Activated T-cell treated with anti-CD3 and anti-CD28 coated beads for 48 hours (primary cell): Measurements from ENCODE around the gene LRRC1.

Experiments used
- DNase-seq: peaks from one replicate; pipeline ENCODE4 v3.0.0-alpha.2; 2020; ENCODE audit warnings: low read depth

Gene LRRC1

GRCh38 chr6:53925891-53926290 lies 131.1 kb downstream of the LRRC1 start:
- DNase-seq: no peak

- DNase-seq: no peak
Observed at GRCh38 chr6:53926505-53926904, 131.7 kb downstream of the LRRC1 start.

DNA sequence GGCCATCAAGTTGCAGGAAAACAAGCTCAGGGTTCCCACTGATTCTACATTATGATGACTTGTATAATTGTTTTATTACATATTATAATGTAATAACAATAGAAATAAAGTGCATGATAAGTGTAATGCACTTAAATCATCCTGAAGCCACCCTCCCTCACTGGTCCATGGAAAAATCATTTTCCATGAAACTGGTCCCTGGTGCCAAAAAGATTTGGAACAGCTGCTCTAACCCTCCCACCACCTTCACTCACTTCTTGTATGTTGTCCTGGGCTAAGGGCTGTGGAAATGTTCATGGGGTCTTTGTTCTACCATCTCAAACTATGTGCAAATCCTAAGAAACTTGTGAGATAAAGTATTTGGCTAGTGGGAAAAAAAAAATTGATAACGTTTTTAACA lies 133.8 kb downstream of the LRRC1 start:
- no peak for DNase-seq

DNA sequence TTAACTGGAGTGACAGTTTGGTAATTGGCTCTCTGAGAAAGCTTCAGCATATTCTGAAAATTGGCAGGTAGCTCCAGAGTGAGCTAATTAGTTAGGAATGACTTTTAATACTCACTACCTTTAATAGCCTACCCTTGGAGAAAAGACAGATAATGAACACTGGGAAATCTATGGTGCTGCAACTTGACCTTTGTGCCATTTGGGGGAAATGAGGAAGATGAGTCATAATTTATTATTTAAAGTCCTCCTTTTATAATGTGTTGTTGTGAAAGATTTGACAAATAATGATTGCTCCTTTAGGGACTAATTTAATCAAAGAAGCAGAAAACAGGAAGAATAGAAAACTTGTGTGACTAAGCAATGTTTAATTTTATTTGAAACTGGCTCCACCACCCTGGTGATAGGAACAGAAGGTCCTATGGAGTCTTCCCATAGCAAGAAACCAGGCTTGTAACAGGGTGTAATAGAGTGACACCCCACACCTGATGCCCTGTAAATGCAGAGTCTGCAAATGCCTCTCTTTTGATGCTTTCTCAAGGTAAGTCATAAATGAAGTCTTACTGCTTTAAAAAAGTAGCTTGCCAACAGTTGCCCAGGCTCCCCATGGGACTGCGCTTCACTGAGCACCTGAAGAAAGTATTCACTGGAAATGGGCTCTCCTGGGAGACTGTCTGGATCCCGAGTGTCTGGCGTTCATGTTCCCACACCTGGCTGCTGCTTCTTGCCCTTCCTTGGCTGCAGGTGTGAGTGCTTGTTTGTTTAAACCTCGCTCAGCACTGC lies 134.4 kb downstream of the LRRC1 start:
- DNase-seq: no peak

- DNase-seq: no peak
Observed at GRCh38 chr6:53929821-53930120, 135.0 kb downstream of the LRRC1 start.

DNA sequence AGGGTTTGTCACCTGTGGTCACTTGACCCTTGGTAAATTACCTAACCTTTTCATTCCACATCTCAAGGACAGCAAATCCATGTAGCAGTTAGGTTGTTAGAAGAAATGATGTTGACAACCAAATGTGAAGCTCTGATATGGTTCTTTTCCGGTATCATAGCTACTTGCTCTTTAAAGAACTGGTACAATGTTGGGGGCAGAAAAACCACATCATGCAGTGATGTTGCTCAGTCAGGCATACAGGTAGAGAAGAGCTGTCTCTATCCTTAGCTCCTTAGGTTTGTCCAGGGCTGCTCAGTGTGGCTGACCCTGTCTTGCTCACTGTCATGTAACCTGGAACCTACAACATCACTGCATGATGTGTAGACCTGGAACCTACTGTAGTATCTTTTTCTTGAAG lies 135.5 kb downstream of the LRRC1 start:
- no peak for DNase-seq

GRCh38 chr6:53931086-53931485 lies 136.3 kb downstream of the LRRC1 start:
- no peak for DNase-seq

GRCh38 chr6:53932516-53932915 lies 137.7 kb downstream of the LRRC1 start:
- DNase-seq: no peak

DNA sequence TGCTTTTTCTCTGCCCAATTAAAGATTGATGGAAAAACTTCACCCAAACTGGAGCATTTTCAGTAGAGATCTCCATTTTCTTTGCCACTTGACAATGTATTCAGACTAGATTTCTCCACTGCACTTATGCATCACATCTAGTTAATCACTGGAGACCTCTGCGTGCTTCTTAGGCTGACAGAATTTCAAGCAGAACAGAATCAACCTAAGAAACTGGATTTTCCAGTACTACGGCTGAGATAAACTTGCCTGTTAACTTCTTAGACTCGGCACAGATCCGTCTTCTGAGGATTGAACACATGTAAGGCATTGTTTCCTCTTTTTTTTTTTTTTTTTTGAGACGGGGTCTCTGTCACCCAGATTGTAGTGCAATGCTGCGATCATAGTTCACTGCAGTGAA lies 139.2 kb downstream of the LRRC1 start:
- DNase-seq: no peak

DNA sequence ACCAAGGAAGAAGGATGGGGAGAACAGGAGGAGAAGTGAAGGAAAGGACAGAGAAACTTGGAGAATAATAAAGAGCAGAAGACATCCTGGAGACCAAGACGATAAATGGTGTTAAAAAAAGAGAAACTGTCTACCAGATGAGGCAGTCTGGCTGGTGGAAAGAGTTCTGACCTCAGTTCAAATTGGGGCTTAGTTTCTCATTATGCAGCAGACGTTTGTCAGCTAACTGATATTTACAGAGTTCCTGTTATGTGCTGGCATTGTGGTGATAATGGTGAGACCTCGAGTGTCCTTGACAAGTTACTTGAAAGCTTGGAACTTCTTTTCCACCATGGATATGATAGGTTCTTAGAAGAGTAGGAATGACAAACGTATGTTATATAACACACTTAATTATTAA lies 142.7 kb downstream of the LRRC1 start:
- DNase-seq: no peak

DNA sequence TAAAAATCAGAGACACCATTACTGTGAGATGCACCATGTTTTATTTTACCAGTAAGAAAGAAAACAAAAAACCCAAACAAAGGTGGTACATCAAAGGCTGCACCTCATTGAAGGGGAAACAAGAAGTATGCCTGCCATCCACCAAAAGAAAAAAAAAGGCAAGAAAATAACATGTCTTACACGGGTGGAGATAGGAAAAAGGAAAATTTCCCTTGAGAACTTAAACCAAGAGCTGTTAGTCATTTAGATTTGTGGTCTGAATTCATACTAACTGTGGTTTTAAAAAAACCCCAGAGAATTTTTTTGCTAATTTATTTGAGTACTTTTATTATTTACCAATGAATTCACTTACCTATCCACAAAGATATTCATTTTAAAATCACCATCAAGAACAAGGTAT lies 144.0 kb downstream of the LRRC1 start:
- no peak for DNase-seq

GRCh38 chr6:53939830-53940229 lies 145.0 kb downstream of the LRRC1 start:
- no peak for DNase-seq

GRCh38 chr6:53943395-53943794 lies 148.6 kb downstream of the LRRC1 start:
- DNase-seq: no peak

DNA sequence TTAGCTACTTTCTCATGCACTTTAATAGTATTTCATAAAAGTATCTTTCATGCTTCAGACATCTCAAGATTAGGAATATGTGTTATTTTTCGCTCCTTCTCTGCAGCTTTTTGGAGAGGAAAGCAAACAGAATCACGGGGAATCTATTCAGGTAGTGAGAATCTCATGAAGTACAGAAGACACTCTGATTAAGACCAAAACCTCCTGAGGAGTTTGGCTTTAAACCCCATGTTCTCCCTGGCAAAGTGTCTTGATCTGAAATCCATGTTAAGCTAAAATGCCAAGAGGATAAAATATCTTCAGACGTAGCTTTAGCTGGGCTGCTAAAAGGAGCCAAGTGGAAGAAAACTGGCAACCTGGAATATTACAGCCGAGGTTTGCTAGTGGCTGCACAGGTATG lies 149.3 kb downstream of the LRRC1 start:
- DNase-seq: no peak

GRCh38 chr6:53944543-53944942 lies 149.7 kb downstream of the LRRC1 start:
- DNase-seq: no peak

- DNase-seq: no peak
Observed at GRCh38 chr6:53945765-53946407, 151.1 kb downstream of the LRRC1 start.

DNA sequence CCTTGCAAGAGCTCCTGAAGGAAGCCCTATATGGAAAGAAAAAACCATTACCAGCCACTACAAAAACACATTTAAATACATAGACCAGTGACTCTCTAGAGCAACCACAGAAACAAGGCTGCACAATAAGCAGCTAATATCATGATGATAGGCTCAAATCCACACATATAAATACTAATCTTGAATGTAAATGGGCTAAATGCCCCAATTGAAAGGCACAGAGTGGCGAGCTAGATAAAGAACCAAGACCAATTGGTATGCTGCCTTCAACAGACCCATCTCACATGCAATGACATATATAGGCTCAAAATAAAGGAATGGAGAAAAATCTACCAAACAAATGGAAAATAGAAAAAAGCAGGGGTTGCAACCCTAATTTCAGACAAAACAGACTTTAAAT lies 153.0 kb downstream of the LRRC1 start:
- no peak for DNase-seq

- DNase-seq: no peak
Observed at GRCh38 chr6:53951383-53951782, 156.6 kb downstream of the LRRC1 start.

- no peak for DNase-seq
Observed at GRCh38 chr6:53956068-53956711, 161.4 kb downstream of the LRRC1 start.

- DNase-seq: no peak
Observed at GRCh38 chr6:53956804-53957203, 162.0 kb downstream of the LRRC1 start.

- no peak for DNase-seq
Observed at GRCh38 chr6:53959717-53960116, 164.9 kb downstream of the LRRC1 start.

DNA sequence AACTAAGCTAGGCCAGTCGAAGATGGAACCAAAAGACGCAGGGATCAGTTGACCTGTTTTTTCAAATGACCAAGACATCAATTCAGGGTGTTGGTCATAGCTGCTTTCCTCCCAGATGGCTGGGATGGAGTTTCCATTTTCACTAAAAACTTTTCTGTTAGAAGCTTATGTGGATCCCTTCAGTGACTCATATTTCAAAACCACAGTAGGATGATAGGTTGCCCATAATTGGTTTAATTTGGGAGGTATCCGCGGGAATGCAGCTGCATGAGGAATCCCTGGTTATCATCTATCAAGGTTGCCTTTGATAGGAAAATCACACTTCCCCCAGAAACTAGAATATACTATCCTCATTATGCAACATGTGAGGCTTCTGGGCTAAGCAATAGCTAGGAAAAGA lies 165.5 kb downstream of the LRRC1 start:
- no peak for DNase-seq

GRCh38 chr6:53961679-53962370 lies 167.0 kb downstream of the LRRC1 start:
- DNase-seq: no peak
